ENCODE data around the gene LCE1C. TPM values are rescaled to one million over a fixed set of nuclear protein-coding genes. Genes with fewer than 3 reads are reported as not detected.

The LCE1C gene
- total RNA-seq, result not detected
- polyA plus RNA-seq, result not detected
- long read RNA-seq, donor 1, result 0 reads
- long read RNA-seq, donor 2, result 0 reads
- long read RNA-seq, donor 3, result 0 reads

GRCh38 chr1:152806576-152806975 lies at the start of gene LCE1C:
LCE1C (minus strand) TSS chr1:152806651; CDS start chr1:152805478, 1,173 bp downstream.
- no peaks in the 10 kb centered on the region for H3K4me1 ChIP-seq (ENCODE audit: insufficient read depth)
- intact Hi-C loops (cut with DNase I), result no loop called here
- no peak for DNase-seq
- H3K27me3 ChIP-seq, result no peaks in the 10 kb centered on the region
- no peaks in the 10 kb centered on the region for H3K9me3 ChIP-seq
- WGBS, 3 donors, result 50 to 69% (median 60%) methylated on average over 3 of the region's 3 CpGs
- H3K27ac ChIP-seq, result no peak within 1 kb of the TSS
- H3K4me3 ChIP-seq, result no peak within 1 kb of the TSS
- no peak for TF ChIP-seq POLR2A (IDR thresholded peaks at IDR 0.05)
- no peak for TF ChIP-seq EP300 (IDR thresholded peaks at IDR 0.05)
- no peak for TF ChIP-seq CTCF (IDR thresholded peaks at IDR 0.05)
- H3K36me3 ChIP-seq, result no peaks in the 10 kb centered on the region

GRCh38 chr1:152855661-152856060 lies 49.2 kb upstream of the LCE1C start:
- DNase-seq, result no peak
- 55 to 68% (median 58%) methylated on average over 2 of the region's 2 CpGs for WGBS, 3 donors
- no peak overlapping the region for H3K27ac ChIP-seq
- H3K9me3 ChIP-seq, result no peaks in the 10 kb centered on the region
- no peaks in the 10 kb centered on the region for H3K4me1 ChIP-seq (ENCODE audit: insufficient read depth)
- no peaks in the 10 kb centered on the region for H3K36me3 ChIP-seq
- intact Hi-C loops (cut with DNase I), result no loop called here
- no peaks in the 10 kb centered on the region for H3K27me3 ChIP-seq
- TF ChIP-seq EP300 (IDR thresholded peaks at IDR 0.05) (no peak), CTCF (IDR thresholded peaks at IDR 0.05) (no peak), POLR2A (IDR thresholded peaks at IDR 0.05) (no peak)
- no peak overlapping the region for H3K4me3 ChIP-seq

- 87 to 92% (median 88%) methylated on average over 3 of the region's 3 CpGs for WGBS, 3 donors
Measured at GRCh38 chr1:152842556-152842955, 36.1 kb upstream of the LCE1C start, which contains the start of gene LCE6A. LCE6A (plus strand) TSS chr1:152842856; CDS start chr1:152843521, 665 bp downstream.

GRCh38 chr1:152836870-152837269 lies 30.4 kb upstream of the LCE1C start:
- no peak for DNase-seq
- H3K36me3 ChIP-seq, result no peaks in the 10 kb centered on the region
- no peak overlapping the region for H3K27ac ChIP-seq
- H3K9me3 ChIP-seq, result no peaks in the 10 kb centered on the region
- H3K4me3 ChIP-seq, result no peak overlapping the region
- H3K4me1 ChIP-seq (ENCODE audit: insufficient read depth), result no peaks in the 10 kb centered on the region
- intact Hi-C loops (cut with DNase I), result no loop called here
- no peak for TF ChIP-seq POLR2A (IDR thresholded peaks at IDR 0.05)
- no peak for TF ChIP-seq CTCF (IDR thresholded peaks at IDR 0.05)
- TF ChIP-seq EP300 (IDR thresholded peaks at IDR 0.05), result no peak
- WGBS, 3 donors, result 29 to 46% (median 38%) methylated on average over 2 of the region's 2 CpGs
- H3K27me3 ChIP-seq, result no peaks in the 10 kb centered on the region

More at GRCh38 chr1:152842556-152842955, 36.1 kb upstream of the LCE1C start, which contains the start of gene LCE6A:
- no peak within 1 kb of the TSS for H3K4me3 ChIP-seq
- no peaks in the 10 kb centered on the region for H3K9me3 ChIP-seq
- no peaks in the 10 kb centered on the region for H3K36me3 ChIP-seq
- H3K27me3 ChIP-seq, result no peaks in the 10 kb centered on the region
- no peak for TF ChIP-seq EP300 (IDR thresholded peaks at IDR 0.05)
- no peak for TF ChIP-seq POLR2A (IDR thresholded peaks at IDR 0.05)
- TF ChIP-seq CTCF (IDR thresholded peaks at IDR 0.05), result no peak
- intact Hi-C loops (cut with DNase I), result no loop called here
- DNase-seq, result no peak
- H3K4me1 ChIP-seq (ENCODE audit: insufficient read depth), result no peaks in the 10 kb centered on the region
- no peak within 1 kb of the TSS for H3K27ac ChIP-seq
